ENCODE results near the gene CES1.
A peak's percentile ranks its signal among the peaks of the same experiment; 100 is the strongest.
"Not testable (repeated sequence)": the region's sequence is repeated elsewhere in the genome, so short reads cannot be mapped to it uniquely, and the experiment has no call there.

CES1 gene

GRCh38 chr16:55832773-55833691, at the start of gene CES1:
Gene CES1, minus strand, starts transcription at chr16:55833096. Its CDS starts 41 bp downstream, at chr16:55833055.
- no peak for DNase-seq

- DNase-seq: no peak
Observed at GRCh38 chr16:55876854-55877253, 44.0 kb upstream of the CES1 start.

- DNase-seq: no peak
Observed at GRCh38 chr16:55875273-55875672, 42.4 kb upstream of the CES1 start, which contains the start of gene CES5A. Gene CES5A, minus strand, starts transcription at chr16:55875373. Its CDS starts 152 bp downstream, at chr16:55875221.

GRCh38 chr16:55873122-55873521, 40.2 kb upstream of the CES1 start:
- DNase-seq: no peak

- no peak for DNase-seq
Observed at GRCh38 chr16:55872130-55872529, 39.2 kb upstream of the CES1 start.

GRCh38 chr16:55871411-55872038, 38.6 kb upstream of the CES1 start:
- DNase-seq: no peak

GRCh38 chr16:55868980-55869379, 36.1 kb upstream of the CES1 start:
- DNase-seq: no peak

GRCh38 chr16:55868137-55868536, 35.2 kb upstream of the CES1 start:
- DNase-seq: no peak

GRCh38 chr16:55861288-55861687, 28.4 kb upstream of the CES1 start:
- no peak for DNase-seq

- not testable (repeated sequence) for DNase-seq
Observed at GRCh38 chr16:55857650-55858049, 24.8 kb upstream of the CES1 start.

GRCh38 chr16:55856950-55857349, 24.1 kb upstream of the CES1 start:
- no peak for DNase-seq

- no peak for DNase-seq
Observed at GRCh38 chr16:55853114-55853513, 20.2 kb upstream of the CES1 start.

GRCh38 chr16:55849536-55849935, 16.6 kb upstream of the CES1 start:
- DNase-seq: no peak

GRCh38 chr16:55846598-55847346, 13.9 kb upstream of the CES1 start:
- DNase-seq: no peak

GRCh38 chr16:55843105-55843395, 10.2 kb upstream of the CES1 start:
- no peak for DNase-seq

- DNase-seq: peak; percentile 58
Observed at GRCh38 chr16:55842369-55843104, 9.6 kb upstream of the CES1 start.

GRCh38 chr16:55839115-55839514, 6.2 kb upstream of the CES1 start:
- DNase-seq: no peak

GRCh38 chr16:55836158-55836611, 3.3 kb upstream of the CES1 start:
- no peak for DNase-seq

GRCh38 chr16:55835581-55835980, 2.7 kb upstream of the CES1 start:
- no peak for DNase-seq

- not testable (repeated sequence) for DNase-seq
Observed at GRCh38 chr16:55835173-55835572, 2.3 kb upstream of the CES1 start.

- no peak for DNase-seq
Observed at GRCh38 chr16:55834049-55834448, 1.2 kb upstream of the CES1 start.

- DNase-seq: no peak
Observed at GRCh38 chr16:55832425-55832772, 497 bp downstream of the CES1 start.
